Measurements from ENCODE around the gene NCK1.

DNA sequence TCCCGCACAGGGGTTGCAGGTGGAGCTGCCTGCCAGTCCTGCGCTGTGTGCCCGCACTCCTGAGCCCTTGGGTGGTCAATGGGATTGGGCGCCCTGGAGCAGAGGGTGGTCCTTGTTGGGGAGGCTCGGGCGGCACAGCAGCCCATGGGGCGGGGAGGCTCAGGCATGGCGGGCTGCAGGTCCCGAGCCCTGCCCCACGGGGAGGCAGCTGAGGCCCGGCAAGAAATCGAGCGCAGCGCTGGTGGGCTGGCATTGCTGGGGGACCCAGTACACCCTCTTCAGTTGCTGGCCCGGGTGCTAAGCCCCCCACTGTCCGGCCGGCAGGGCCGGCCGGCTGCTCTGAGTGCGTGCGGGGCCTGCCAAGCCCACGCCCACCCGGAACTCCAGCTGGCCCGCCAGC, 27.9 kb downstream of the NCK1 start:
- no peak for TF ChIP-seq POLR2AphosphoS5 (IDR thresholded peaks at IDR 0.05; ENCODE audit: low read depth, low read length)
- TF ChIP-seq, protein P1, sequence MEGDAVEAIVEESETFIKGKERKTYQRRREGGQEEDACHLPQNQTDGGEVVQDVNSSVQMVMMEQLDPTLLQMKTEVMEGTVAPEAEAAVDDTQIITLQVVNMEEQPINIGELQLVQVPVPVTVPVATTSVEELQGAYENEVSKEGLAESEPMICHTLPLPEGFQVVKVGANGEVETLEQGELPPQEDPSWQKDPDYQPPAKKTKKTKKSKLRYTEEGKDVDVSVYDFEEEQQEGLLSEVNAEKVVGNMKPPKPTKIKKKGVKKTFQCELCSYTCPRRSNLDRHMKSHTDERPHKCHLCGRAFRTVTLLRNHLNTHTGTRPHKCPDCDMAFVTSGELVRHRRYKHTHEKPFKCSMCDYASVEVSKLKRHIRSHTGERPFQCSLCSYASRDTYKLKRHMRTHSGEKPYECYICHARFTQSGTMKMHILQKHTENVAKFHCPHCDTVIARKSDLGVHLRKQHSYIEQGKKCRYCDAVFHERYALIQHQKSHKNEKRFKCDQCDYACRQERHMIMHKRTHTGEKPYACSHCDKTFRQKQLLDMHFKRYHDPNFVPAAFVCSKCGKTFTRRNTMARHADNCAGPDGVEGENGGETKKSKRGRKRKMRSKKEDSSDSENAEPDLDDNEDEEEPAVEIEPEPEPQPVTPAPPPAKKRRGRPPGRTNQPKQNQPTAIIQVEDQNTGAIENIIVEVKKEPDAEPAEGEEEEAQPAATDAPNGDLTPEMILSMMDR (IDR thresholded peaks at IDR 0.05 in 2 of 3, conservative IDR thresholded peaks at IDR 0.05 in 1 of 3; ENCODE audit: borderline replicate concordance in 1 of 3, insufficient read depth in 1 of 3, low read depth in 2 of 3, low read length in 2 of 3) = no peak
- no peak for TF ChIP-seq POLR2A (IDR thresholded peaks at IDR 0.05; ENCODE audit: borderline replicate concordance, extremely low read depth, insufficient read depth, insufficient read length)
- no peak for TF ChIP-seq CEBPB (IDR thresholded peaks at IDR 0.05; ENCODE audit: low read depth)
- no peak for TF ChIP-seq SRF (IDR thresholded peaks at IDR 0.05; ENCODE audit: low read depth)
